GM10266 (cell line): ENCODE measurements around the gene RNF187.
"Not testable (repeated sequence)": the region's sequence is repeated elsewhere in the genome, so short reads cannot be mapped to it uniquely, and the experiment has no call there.

Experiments
- DNase-seq: peaks from one replicate; pipeline ENCODE4 v3.0.0; 2012; ENCODE audit errors: extremely low spot score
- TF ChIP-seq, protein P1 (sequence below): IDR thresholded peaks from 2 replicates; pipeline ENCODE4 v1.5.1; 2012; ENCODE audit warnings: mild to moderate bottlenecking, low read depth; ENCODE audit not compliant: control insufficient read depth, insufficient read depth; ENCODE audit errors: missing control alignments

RNF187 gene

DNA sequence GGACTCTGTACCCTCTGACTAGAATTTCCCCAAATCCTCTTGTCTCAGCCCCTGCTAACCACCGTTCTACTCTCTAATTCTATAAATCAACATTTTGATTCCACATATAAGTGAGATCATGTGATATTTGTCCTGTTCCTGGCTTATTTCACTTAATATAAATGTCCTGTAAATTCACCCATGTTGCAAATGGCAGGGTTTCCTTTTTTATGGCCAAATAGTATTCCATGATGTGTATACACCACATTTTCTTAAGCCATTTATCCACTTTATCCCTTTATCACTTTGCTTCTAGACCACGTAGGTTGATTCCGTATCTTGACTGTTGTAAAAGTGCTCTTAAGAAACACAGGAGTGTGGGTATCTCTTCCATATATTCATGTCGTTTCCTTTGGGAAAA, 8.9 kb downstream of the RNF187 start:
- DNase-seq, result no peak
- TF ChIP-seq, protein P1, sequence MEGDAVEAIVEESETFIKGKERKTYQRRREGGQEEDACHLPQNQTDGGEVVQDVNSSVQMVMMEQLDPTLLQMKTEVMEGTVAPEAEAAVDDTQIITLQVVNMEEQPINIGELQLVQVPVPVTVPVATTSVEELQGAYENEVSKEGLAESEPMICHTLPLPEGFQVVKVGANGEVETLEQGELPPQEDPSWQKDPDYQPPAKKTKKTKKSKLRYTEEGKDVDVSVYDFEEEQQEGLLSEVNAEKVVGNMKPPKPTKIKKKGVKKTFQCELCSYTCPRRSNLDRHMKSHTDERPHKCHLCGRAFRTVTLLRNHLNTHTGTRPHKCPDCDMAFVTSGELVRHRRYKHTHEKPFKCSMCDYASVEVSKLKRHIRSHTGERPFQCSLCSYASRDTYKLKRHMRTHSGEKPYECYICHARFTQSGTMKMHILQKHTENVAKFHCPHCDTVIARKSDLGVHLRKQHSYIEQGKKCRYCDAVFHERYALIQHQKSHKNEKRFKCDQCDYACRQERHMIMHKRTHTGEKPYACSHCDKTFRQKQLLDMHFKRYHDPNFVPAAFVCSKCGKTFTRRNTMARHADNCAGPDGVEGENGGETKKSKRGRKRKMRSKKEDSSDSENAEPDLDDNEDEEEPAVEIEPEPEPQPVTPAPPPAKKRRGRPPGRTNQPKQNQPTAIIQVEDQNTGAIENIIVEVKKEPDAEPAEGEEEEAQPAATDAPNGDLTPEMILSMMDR, result no peak

DNA sequence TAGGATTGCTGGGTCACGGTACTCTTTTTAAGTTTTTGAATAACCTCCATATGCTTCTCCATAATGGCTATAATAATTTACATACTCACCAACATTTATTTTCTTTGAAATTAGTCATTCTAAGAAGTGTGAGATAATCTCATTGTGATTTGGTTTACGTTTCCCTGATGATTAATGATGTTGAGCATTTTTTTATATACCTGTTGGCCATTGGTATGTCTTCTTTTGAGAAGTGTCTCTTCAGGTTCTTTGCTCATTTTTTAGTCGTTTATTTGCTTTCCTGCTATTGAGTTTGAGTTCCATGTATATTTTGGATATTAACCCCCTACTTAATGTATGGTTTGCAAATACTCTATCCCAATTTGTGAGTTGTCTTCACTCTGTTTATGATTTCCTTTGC, 9.3 kb downstream of the RNF187 start:
- no peak for DNase-seq
- TF ChIP-seq, protein P1, result no peak

DNA sequence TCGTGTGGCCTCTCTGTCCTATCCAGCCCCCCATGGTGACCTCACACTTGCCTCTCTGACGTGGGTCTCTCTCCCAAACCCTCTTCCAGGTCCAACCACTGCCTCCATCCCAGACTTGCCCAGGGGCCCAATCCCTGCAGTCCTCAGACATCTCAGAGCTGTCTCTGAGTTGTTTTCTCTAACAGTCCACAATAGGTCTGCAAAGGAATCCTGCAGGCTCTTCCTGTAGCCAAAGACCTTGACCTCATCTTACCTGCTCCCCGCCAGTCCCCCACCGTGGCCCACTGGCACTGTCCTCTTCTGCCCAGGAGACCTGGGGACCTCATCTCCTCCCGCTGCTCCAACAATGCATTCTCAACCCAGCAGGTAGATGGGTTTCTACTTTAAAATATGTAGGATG, 10.0 kb downstream of the RNF187 start:
- TF ChIP-seq, protein P1, result no peak
- no peak for DNase-seq

DNA sequence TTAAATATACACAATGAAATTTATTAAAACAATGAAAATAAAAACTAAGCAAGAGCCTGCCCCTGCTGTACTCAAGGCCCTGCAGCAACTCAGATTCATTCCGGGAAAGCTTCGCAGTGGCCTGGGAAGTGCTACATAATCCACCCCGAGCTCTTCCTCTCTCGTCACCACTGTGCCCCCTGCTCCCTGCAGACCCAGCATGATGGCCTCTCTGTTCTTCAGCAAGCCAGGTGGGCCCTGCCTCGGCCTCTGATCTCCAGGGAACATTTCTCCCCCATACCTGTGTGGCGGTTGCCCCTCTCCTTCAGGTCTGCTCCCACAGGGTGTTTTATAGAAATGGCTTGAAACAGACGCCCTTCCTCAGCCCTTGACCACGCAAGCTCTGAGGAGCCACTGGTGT, 10.6 kb downstream of the RNF187 start:
- TF ChIP-seq, protein P1, result no peak
- no peak for DNase-seq

DNA sequence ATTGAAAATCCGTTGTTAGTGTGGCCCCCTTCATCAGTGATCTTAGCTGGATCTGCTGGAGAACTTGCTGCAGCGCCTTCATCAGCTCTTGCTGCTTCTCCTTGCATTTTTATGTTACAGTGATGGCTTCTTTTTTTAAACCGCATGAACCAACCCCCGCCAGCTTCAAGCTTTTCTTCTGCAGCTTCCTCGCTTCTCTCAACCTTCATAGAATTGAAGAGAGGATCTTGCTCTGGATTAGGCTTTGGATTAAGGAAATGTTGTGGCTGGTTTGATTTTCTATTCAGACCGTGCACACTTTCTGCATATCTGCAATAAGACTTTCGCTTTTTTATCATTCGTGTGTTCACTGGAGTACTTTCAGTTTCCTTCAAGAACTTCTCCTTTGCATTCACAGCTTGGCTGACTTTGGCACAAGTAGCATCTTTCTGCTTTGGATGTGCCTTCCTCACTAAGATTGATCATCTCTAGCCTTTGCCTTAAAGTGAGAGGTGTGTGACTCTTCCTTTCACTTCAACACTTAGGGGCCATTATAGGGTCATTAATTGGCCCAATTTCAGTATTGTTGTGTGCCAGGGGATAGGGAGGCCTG, 13.1 kb downstream of the RNF187 start:
- TF ChIP-seq, protein P1, result no peak
- DNase-seq, result no peak

DNA sequence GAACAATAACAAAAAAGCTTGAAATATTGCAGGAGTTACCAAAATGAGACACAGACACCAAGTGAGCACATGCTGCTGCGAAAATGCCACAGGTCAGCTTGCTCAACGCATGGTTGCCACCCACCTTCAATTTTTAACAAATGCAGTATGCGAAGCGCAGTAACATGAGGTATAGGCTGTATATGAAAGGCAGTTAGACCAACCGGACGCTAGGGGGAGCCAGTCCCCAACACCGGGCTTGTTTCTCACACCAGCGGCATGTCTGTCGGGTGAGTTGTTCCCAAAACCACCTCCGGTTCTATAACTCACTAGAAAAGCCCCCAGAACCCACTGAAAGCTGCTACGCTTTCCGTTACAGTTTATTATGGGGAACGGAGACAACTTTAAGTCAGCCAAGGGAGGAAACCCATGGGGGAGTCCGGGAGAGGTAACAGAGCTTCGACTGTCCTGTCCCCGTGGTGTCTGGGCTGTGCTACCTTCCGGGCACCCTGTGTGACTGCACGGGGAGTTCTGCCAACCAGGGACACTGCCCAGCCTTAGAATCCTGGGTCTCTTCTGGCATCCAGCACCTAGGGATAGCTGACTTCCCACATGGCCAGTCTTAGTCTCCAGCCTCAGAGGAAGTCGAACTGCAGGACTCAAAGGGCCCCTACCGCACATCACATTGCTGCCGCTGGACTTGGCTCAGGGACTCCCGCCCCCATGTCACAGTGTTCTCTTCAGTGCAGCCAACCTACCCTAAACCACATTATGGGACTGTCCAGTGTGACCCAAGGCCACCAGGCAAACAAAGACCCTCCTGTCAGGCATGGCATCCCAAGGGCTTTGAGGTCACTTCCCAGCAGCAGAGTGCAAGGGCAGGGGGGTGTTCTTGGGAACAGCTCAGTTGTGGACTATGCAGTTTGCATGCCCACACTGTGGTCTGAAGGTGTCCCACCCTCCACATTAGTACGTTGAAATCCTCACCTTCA, 14.0 kb downstream of the RNF187 start:
- peak; percentile 83 for DNase-seq
- TF ChIP-seq, protein P1, result peak; percentile 90

DNA sequence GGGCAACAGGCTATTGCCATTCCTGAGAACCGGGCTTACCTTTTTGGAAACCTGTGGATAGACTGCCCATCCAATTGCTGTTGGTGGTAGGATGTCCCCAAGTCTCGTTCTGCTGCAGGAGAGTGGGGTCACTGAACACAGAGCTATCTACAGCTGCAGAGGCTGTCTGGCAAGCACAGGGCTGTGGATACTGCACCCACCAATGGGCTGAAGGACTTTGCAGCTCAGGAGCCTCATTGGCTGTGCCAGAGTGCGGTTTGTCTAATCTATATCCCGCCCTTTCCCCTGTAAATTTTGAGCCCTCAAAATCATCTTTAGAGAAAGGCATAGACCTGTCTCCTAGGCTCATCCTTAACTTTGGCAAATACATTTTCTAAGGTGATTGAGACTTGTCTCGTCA, 15.3 kb downstream of the RNF187 start:
- no peak for DNase-seq
- TF ChIP-seq, protein P1, result no peak

DNA sequence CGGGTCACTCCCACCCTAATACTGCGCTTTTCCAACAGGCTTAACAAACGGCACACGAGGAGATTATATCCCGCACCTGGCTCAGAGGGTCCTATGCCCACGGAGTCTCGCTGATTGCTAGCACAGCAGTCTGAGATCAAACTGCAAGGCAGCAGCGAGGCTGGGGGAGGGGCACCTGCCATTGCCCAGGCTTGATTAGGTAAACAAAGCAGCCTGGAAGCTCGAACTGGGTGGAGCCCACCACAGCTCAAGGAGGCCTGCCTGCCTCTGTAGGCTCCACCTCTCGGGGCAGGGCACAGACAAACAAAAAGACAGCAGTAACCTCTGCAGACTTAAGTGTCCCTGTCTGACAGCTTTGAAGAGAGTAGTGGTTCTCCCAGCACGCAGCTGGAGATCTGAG, 18.8 kb downstream of the RNF187 start:
- DNase-seq, result not testable (repeated sequence)
